Nephron (organoid): ENCODE measurements around the gene ICOS.

Experiments
- H3K27ac Mint-ChIP-seq, 3 experiments: 2 replicates each; pipeline ENCODE4 v1.8.0; 2020; ENCODE audit warnings: mixed read lengths in 3 of 3, mild to moderate bottlenecking in 2 of 3, moderate library complexity in 1 of 3
- H3K27me3 Mint-ChIP-seq: 2 replicates; pipeline ENCODE4 v1.8.0; 2021; ENCODE audit warnings: low read depth, mild to moderate bottlenecking, moderate library complexity, mixed read lengths
- H3K36me3 Mint-ChIP-seq: 2 replicates; pipeline ENCODE4 v1.8.0; 2020; ENCODE audit warnings: low read depth, mixed read lengths
- H3K4me1 Mint-ChIP-seq: 2 replicates; pipeline ENCODE4 v1.8.0; 2020; ENCODE audit warnings: mixed read lengths
- H3K4me3 Mint-ChIP-seq, 3 experiments: 2 replicates each; pipeline ENCODE4 v1.8.0; 2020; ENCODE audit warnings: mild to moderate bottlenecking in 3 of 3, mixed read lengths in 3 of 3, moderate library complexity in 2 of 3
- H3K9me3 Mint-ChIP-seq: 2 replicates; pipeline ENCODE4 v1.8.0; 2020; ENCODE audit warnings: mixed read lengths
- TF ChIP-seq, protein P1 (sequence below), 3 experiments: fragments of 200-600 bp; sonication (generic); IDR thresholded peaks; one replicate each; pipeline ENCODE4 v1.5.0; 2021; ENCODE audit warnings: antibody characterized with exemption in 3 of 3; ENCODE audit not compliant: unreplicated experiment in 3 of 3

The ICOS gene

DNA sequence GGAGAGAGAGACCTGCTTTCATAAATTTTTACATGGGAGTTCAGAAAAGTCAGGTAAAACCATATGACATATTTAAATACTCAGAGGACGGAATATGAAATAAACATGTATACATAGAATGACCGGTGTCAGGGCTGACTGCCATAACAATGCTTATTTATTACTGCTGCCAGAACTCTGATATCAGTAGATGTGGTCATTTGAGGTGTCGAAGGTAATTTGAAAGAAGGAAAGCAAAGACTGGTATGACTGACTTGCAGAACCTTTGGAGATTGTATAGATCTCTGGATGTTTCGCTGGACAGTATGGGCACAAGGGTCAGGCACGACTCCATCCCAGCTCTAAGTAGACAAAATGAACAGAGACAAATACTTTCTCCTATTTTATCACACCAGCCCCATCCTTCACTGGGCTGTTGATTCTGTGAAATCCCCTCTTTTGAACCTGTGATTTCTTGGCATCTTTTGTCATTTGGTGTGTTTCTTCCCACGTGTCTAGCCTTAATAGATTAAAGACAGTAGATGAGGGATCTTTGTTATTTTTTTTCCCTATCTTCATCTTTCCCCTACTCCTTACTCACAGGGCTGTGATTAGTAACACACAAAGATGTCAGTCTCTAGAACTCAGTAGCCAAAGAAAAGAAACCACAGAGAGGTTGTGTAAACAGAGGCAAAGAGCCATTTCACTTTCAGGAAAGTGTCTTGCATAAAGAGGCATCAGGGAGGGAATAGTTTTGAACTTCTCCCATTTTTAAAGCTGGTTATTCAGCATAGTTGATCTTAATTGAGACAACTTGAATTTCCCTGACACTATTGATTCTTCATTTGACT, 61.6 kb downstream of the ICOS start:
- Mint-ChIP-seq H3K36me3 (no peaks in the 10 kb centered on the region), H3K9me3 (peaks cover 3% of the 10 kb centered on the region), H3K4me3 (no peak overlapping the region), H3K4me1 (peaks cover 38% of the 10 kb centered on the region), H3K27me3 (peaks cover 4% of the 10 kb centered on the region), H3K27ac (peak overlapping the region in 2 of 3 experiments; percentile 40 to 53)
- TF ChIP-seq, protein P1, sequence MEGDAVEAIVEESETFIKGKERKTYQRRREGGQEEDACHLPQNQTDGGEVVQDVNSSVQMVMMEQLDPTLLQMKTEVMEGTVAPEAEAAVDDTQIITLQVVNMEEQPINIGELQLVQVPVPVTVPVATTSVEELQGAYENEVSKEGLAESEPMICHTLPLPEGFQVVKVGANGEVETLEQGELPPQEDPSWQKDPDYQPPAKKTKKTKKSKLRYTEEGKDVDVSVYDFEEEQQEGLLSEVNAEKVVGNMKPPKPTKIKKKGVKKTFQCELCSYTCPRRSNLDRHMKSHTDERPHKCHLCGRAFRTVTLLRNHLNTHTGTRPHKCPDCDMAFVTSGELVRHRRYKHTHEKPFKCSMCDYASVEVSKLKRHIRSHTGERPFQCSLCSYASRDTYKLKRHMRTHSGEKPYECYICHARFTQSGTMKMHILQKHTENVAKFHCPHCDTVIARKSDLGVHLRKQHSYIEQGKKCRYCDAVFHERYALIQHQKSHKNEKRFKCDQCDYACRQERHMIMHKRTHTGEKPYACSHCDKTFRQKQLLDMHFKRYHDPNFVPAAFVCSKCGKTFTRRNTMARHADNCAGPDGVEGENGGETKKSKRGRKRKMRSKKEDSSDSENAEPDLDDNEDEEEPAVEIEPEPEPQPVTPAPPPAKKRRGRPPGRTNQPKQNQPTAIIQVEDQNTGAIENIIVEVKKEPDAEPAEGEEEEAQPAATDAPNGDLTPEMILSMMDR (IDR thresholded peaks at IDR 0.05; ENCODE audit: unreplicated experiment in 3 of 3), result no peak

DNA sequence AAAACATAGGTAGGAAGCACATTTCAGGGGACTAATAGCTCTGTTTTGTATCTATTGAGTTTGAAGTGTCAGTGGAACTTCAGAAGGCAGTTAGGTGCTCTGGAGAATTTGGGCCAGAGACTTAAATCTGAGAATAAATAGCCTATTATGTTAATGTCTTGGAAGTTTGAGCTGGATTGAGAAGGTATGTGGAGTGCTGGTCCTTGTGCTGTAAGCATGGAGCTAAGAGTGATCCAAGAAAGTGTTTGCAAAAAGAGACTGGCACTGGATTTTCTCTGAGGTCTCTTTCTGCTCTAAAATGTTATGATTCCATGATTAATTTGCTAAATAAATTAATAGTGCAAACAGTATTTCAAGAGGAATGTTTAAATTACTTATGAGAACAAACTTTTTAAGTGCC, 63.3 kb downstream of the ICOS start:
- H3K27ac Mint-ChIP-seq, result peak overlapping the region in 1 of 3 experiments; percentile 48
- peaks cover 3% of the 10 kb centered on the region for H3K9me3 Mint-ChIP-seq
- H3K4me1 Mint-ChIP-seq, result peaks cover 41% of the 10 kb centered on the region
- no peaks in the 10 kb centered on the region for H3K36me3 Mint-ChIP-seq
- TF ChIP-seq, protein P1 (IDR thresholded peaks at IDR 0.05; ENCODE audit: unreplicated experiment in 3 of 3), result no peak
- H3K4me3 Mint-ChIP-seq, result no peak overlapping the region
- peaks cover 4% of the 10 kb centered on the region for H3K27me3 Mint-ChIP-seq

DNA sequence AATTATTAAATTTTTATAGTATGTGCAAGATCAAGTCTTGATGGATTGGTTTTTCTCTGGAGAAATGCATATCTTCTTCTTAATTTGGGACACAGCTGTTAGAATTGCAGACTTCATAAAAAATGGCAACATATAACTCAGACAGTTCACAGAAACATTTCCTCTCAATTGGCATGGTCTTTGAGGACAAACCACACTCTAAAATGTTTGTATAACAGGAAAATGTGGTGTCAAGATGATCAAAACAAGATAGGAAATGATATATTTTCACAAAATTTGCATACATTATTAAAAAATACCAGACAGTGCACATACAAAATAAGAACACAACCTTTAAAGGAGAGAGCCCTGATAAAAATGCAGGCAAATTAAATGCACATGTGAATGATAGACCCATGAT, 63.9 kb downstream of the ICOS start:
- H3K4me3 Mint-ChIP-seq, result no peak overlapping the region
- H3K36me3 Mint-ChIP-seq, result no peaks in the 10 kb centered on the region
- H3K4me1 Mint-ChIP-seq, result peaks cover 41% of the 10 kb centered on the region
- H3K9me3 Mint-ChIP-seq, result peaks cover 3% of the 10 kb centered on the region
- TF ChIP-seq, protein P1 (IDR thresholded peaks at IDR 0.05; ENCODE audit: unreplicated experiment in 3 of 3), result no peak
- peak overlapping the region in 1 of 3 experiments; percentile 48 for H3K27ac Mint-ChIP-seq
- H3K27me3 Mint-ChIP-seq, result peaks cover 4% of the 10 kb centered on the region

DNA sequence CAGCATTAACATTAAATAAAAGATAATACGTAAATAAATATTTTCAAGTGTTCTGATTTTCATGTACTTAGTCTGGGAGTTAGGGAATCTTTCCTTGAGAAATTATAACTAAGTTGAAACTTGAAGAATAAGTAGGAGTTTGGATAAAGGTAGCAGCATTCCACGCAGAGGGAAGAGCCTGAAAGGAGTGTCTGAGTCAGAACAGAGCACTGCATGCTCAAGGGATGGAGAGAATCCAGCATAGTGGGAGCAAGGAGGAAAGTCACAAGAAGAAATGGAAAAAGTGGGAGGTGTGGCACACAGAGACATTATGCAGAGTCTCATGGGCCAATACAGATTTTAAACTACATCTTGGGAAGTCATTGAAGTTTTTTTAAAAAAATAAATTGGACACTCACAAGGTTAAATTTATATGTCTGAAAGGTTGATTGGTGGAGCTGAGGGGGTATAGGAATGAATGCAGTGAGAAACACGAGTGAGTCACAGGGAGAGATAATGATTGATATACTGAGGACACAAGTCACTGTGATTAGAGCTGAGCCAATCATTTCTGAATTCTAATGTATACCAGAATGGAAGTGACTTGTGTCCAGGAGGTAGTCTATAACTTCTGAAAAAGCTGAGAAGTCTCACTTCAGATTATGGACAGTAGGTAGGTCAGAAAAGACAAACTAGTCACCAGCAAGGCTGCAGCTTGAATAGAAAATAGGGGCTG, 66.9 kb downstream of the ICOS start:
- Mint-ChIP-seq H3K27ac (no peak overlapping the region), H3K36me3 (no peaks in the 10 kb centered on the region), H3K9me3 (peaks cover 3% of the 10 kb centered on the region), H3K4me3 (no peak overlapping the region), H3K4me1 (peaks cover 33% of the 10 kb centered on the region), H3K27me3 (peaks cover 11% of the 10 kb centered on the region)
- TF ChIP-seq, protein P1 (IDR thresholded peaks at IDR 0.05; ENCODE audit: unreplicated experiment in 3 of 3), result no peak

DNA sequence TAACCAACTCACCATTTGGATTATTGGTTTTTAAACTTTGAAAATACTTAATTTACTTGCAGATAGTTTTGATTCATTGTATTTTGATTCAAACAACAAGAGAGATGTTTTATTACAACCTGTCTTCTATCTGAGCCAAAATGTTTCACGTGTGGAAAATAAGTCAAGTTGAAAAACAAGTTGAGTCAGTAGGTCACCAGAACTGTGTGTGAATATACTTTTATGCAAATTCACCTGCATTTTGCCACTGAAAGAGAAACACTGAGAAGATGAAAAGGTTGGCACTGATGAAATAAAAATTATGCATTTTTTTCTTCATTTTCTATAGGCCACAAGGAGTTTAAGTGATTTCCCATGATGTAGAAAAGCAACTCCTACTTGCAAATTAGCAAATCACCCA, 68.3 kb downstream of the ICOS start:
- Mint-ChIP-seq H3K4me3 (no peak overlapping the region), H3K9me3 (peaks cover 3% of the 10 kb centered on the region), H3K27me3 (peaks cover 7% of the 10 kb centered on the region), H3K4me1 (peaks cover 18% of the 10 kb centered on the region), H3K36me3 (no peaks in the 10 kb centered on the region), H3K27ac (no peak overlapping the region)
- TF ChIP-seq, protein P1 (IDR thresholded peaks at IDR 0.05; ENCODE audit: unreplicated experiment in 3 of 3), result no peak
